H1 (cell line): Measurements from ENCODE around the gene CDT1. TPM values are rescaled to one million over a fixed set of nuclear protein-coding genes. Genes with fewer than 3 reads are reported as not detected.

Source experiments
- CTCF ChIA-PET: fragments of 300-600 bp; sonication (Branson Sonifier 250); formaldehyde crosslinking; loops from one replicate; lab custom pipeline; 2021; ENCODE audit not compliant: partially characterized antibody; lab: Charles Lee
- POLR2A ChIA-PET: fragments of 300-600 bp; sonication (Branson Sonifier 250); formaldehyde crosslinking; loops from one replicate; lab custom pipeline; 2021; ENCODE audit warnings: inconsistent platforms; ENCODE audit not compliant: partially characterized antibody; lab: Charles Lee
- DNase-seq, 2 experiments: peaks; one replicate each; pipeline versions ENCODE4 v3.0.0 to v3.0.0-alpha.2; 2010 to 2022; ENCODE audit warnings: low spot score in 2 of 2, low read depth in 1 of 2, mixed read lengths in 1 of 2
- FAIRE-seq: peaks from 2 replicates; lab custom pipeline; 2011; peaks lifted over from hg19 to GRCh38; lab: Jason Lieb, UNC
- H2AFZ ChIP-seq: 2 replicates; pipeline ENCODE4 v1.8.1; 2012; ENCODE audit warnings: low read length, inconsistent platforms
- H2AK5ac ChIP-seq: 2 replicates; pipeline ENCODE4 v1.6.1; 2013; ENCODE audit warnings: low read depth, low read length
- H2BK120ac ChIP-seq: replicated peaks from 2 replicates; pipeline ENCODE3; 2013; ENCODE audit warnings: low read depth, low read length, inconsistent platforms
- H2BK12ac ChIP-seq: 2 replicates; pipeline ENCODE4 v1.6.1; 2013; ENCODE audit warnings: low read depth, low read length
- H2BK15ac ChIP-seq: 2 replicates; pipeline ENCODE4 v1.6.1; 2013; ENCODE audit warnings: low read length
- H2BK20ac ChIP-seq: 2 replicates; pipeline ENCODE4 v1.6.1; 2013; ENCODE audit warnings: low read length
- H2BK5ac ChIP-seq: 2 replicates; pipeline ENCODE4 v1.6.1; 2013; ENCODE audit warnings: low read depth, low read length
- H3K14ac ChIP-seq: 2 replicates; pipeline ENCODE4 v1.6.1; 2013; ENCODE audit warnings: inconsistent platforms; ENCODE audit not compliant: insufficient read length
- H3K18ac ChIP-seq: 2 replicates; pipeline ENCODE4 v1.6.1; 2013; ENCODE audit warnings: low read length; ENCODE audit errors: extremely low read depth
- H3K23ac ChIP-seq: 2 replicates; pipeline ENCODE4 v1.6.1; 2013; ENCODE audit warnings: inconsistent platforms; ENCODE audit not compliant: insufficient read length
- H3K23me2 ChIP-seq: 2 replicates; pipeline ENCODE4 v1.6.1; 2013; ENCODE audit warnings: low read depth, low read length
- H3K27ac ChIP-seq: 2 replicates; pipeline ENCODE4 v1.6.1; 2011; ENCODE audit warnings: low read depth, low read length, inconsistent platforms
- H3K27me3 ChIP-seq, 4 experiments: replicated peaks in 1 of 4; 1 replicate in 1 of 4; 2 replicates in 3 of 4; pipeline versions ENCODE4 v1.6.1 to v1.8.1; 2011 to 2013; ENCODE audit warnings: low read length in 3 of 4, mild to moderate bottlenecking in 3 of 4, inconsistent platforms in 2 of 4, mixed read lengths in 2 of 4, moderate library complexity in 1 of 4; ENCODE audit not compliant: control insufficient read depth in 3 of 4, insufficient read depth in 3 of 4; ENCODE audit errors: extremely low read depth in 1 of 4
- H3K36me3 ChIP-seq, 4 experiments: 2 replicates each; pipeline versions ENCODE4 v1.6.1 to v1.8.1; 2011 to 2013; ENCODE audit warnings: mild to moderate bottlenecking in 4 of 4, low read length in 3 of 4, moderate library complexity in 2 of 4, control low read depth in 1 of 4, inconsistent platforms in 1 of 4; ENCODE audit not compliant: insufficient read depth in 4 of 4, control insufficient read depth in 2 of 4
- H3K4ac ChIP-seq: replicated peaks from 2 replicates; pipeline ENCODE3; 2013; ENCODE audit warnings: low read length, low read depth, mixed read lengths, inconsistent platforms; ENCODE audit not compliant: insufficient read length
- H3K4me1 ChIP-seq, 4 experiments: replicated peaks in 1 of 4; 1 replicate in 1 of 4; 2 replicates in 3 of 4; pipeline versions ENCODE4 v1.6.1 to v1.8.1; 2011 to 2013; ENCODE audit warnings: low read length in 3 of 4, inconsistent platforms in 2 of 4, mixed read lengths in 1 of 4; ENCODE audit not compliant: insufficient read depth in 4 of 4, control insufficient read depth in 3 of 4
- H3K4me2 ChIP-seq, 2 experiments: 2 replicates each; pipeline versions ENCODE4 v1.6.1 to v1.8.1; 2011 to 2013; ENCODE audit warnings: low read depth in 2 of 2, low read length in 2 of 2, control low read depth in 1 of 2, inconsistent platforms in 1 of 2, mild to moderate bottlenecking in 1 of 2; ENCODE audit not compliant: insufficient read depth in 1 of 2
- H3K4me3 ChIP-seq, 4 experiments: fragments of 200-600, 300-600 bp in 1 of 4; sonication (generic), shearing (Covaris generic), sonication (Bioruptor Twin) in 1 of 4; 2 replicates each; pipeline versions ENCODE4 v1.5.1 to v1.8.1; 2011 to 2016; ENCODE audit warnings: low read length in 4 of 4, low read depth in 3 of 4, control low read depth in 2 of 4, inconsistent platforms in 2 of 4, mild to moderate bottlenecking in 2 of 4, mixed read lengths in 1 of 4, moderate library complexity in 1 of 4; ENCODE audit not compliant: insufficient read depth in 2 of 4; ENCODE audit errors: extremely low read depth in 1 of 4
- H3K56ac ChIP-seq: replicated peaks from 2 replicates; pipeline ENCODE3; 2013; ENCODE audit warnings: low read depth, mild to moderate bottlenecking, mixed read lengths, low read length, inconsistent platforms; ENCODE audit not compliant: insufficient read length
- H3K79me1 ChIP-seq: 2 replicates; pipeline ENCODE4 v1.6.1; 2013; ENCODE audit warnings: low read depth, low read length, control low read depth
- H3K79me2 ChIP-seq, 2 experiments: 2 replicates each; pipeline versions ENCODE4 v1.6.1 to v1.8.1; 2012 to 2013; ENCODE audit warnings: low read length in 2 of 2, mild to moderate bottlenecking in 2 of 2, inconsistent platforms in 1 of 2; ENCODE audit not compliant: insufficient read depth in 2 of 2, control insufficient read depth in 1 of 2
- H3K9ac ChIP-seq, 4 experiments: replicated peaks in 1 of 4; 1 replicate in 1 of 4; 2 replicates in 3 of 4; pipeline versions ENCODE4 v1.6.1 to v1.8.1; 2011 to 2013; ENCODE audit warnings: low read depth in 3 of 4, low read length in 3 of 4, control low read depth in 2 of 4, mild to moderate bottlenecking in 2 of 4, moderate library complexity in 2 of 4, inconsistent platforms in 1 of 4; ENCODE audit errors: extremely low read depth in 1 of 4
- H3K9me3 ChIP-seq, 2 experiments: 2 replicates each; pipeline versions ENCODE4 v1.6.1 to v1.8.1; 2012 to 2013; ENCODE audit warnings: mild to moderate bottlenecking in 2 of 2, moderate library complexity in 2 of 2, control low read depth in 1 of 2, inconsistent platforms in 1 of 2, low read depth in 1 of 2, low read length in 1 of 2, mixed read lengths in 1 of 2; ENCODE audit not compliant: insufficient read depth in 2 of 2
- H4K20me1 ChIP-seq, 2 experiments: replicated peaks in 1 of 2; 2 replicates each; pipeline versions ENCODE3 to v1.8.1; 2011 to 2013; ENCODE audit warnings: inconsistent platforms in 2 of 2, low read length in 2 of 2, mild to moderate bottlenecking in 1 of 2; ENCODE audit not compliant: insufficient read depth in 2 of 2, control insufficient read depth in 1 of 2
- H4K5ac ChIP-seq: 2 replicates; pipeline ENCODE4 v1.6.1; 2013; ENCODE audit warnings: low read length, low read depth, mixed read lengths, inconsistent platforms; ENCODE audit not compliant: insufficient read length
- H4K8ac ChIP-seq: 2 replicates; pipeline ENCODE4 v1.8.0; 2013; ENCODE audit warnings: mild to moderate bottlenecking, moderate library complexity, low read length, inconsistent platforms; ENCODE audit not compliant: insufficient read depth; ENCODE audit errors: extremely low read depth
- H4K91ac ChIP-seq: replicated peaks from 2 replicates; pipeline ENCODE3; 2013; ENCODE audit warnings: low read length, mixed read lengths, inconsistent platforms; ENCODE audit not compliant: insufficient read length
- CTBP2 ChIP-seq: IDR thresholded peaks from 2 replicates; pipeline ENCODE4 v1.7.0; 2011; ENCODE audit warnings: borderline replicate concordance, mild to moderate bottlenecking, moderate library complexity, mixed read lengths, low read length; ENCODE audit not compliant: insufficient read depth, insufficient read length
- KDM4A ChIP-seq: IDR thresholded peaks from one replicate; pipeline ENCODE4 v1.7.1; 2012; ENCODE audit warnings: low read depth, mild to moderate bottlenecking, moderate library complexity, low read length, inconsistent platforms; ENCODE audit not compliant: severe bottlenecking
- POLR2A ChIP-seq, 2 experiments: IDR thresholded peaks; 1 replicate in 1 of 2; 2 replicates in 1 of 2; pipeline ENCODE4 v1.6.1; 2011; ENCODE audit warnings: low read depth in 2 of 2, low read length in 2 of 2, mild to moderate bottlenecking in 2 of 2; ENCODE audit errors: control extremely low read depth in 1 of 2
- POLR2AphosphoS5 ChIP-seq: IDR thresholded peaks from 2 replicates; pipeline ENCODE4 v1.6.1; 2011; ENCODE audit warnings: low read depth, low read length
- SIN3A ChIP-seq, 2 experiments: IDR thresholded peaks in 1 of 2; conservative IDR thresholded peaks in 1 of 2; 2 replicates each; pipeline ENCODE4 v1.6.1; 2011 to 2012; ENCODE audit warnings: low read length in 2 of 2, improper control_type of control experiment in 1 of 2, low read depth in 1 of 2, mild to moderate bottlenecking in 1 of 2
- WGBS, 2 experiments: shearing (Covaris generic) in 1 of 2; methylation state at CpG; one replicate each; pipeline versions ENCODE4 v1.1.6 to v1.1.7; 2013 to 2015; ENCODE audit warnings: low lambda C conversion rate in 2 of 2, mixed read lengths in 2 of 2, inconsistent platforms in 1 of 2, low coverage in 1 of 2, missing lambda C conversion rate in 1 of 2; ENCODE audit not compliant: insufficient replicate concordance in 2 of 2, insufficient coverage in 1 of 2, insufficient read length in 1 of 2; ENCODE audit errors: extremely low coverage in 1 of 2, missing lambda C conversion rate in 1 of 2; 5-methylcytosine and 5-hydroxymethylcytosine counted together
- polyA plus RNA-seq, 7 experiments: library from polyadenylated mRNA; depleted of rRNA in 3 of 7; stranded (reverse) in 5 of 7; unstranded in 2 of 7; fragments of >200 nt in 5 of 7; fragments of 200-250 nt in 2 of 7; gene quantifications; 1 replicate in 5 of 7; 2 replicates in 1 of 7; 4 replicates in 1 of 7; pipeline versions ENCODE4 v1.2.1 to v1.2.3, GENCODE V29; 2011 to 2013; ENCODE audit warnings: missing spikeins in 2 of 7, mixed read lengths in 2 of 7
- total RNA-seq: library from RNA; stranded (reverse); fragmentation: NEBNext Ultra II Directional; extraction: Animal tissue kit (Norgen Biotek cat#: 25700); gene quantifications from 2 replicates; pipeline ENCODE4 v1.2.1, GENCODE V29; 2021
- TF ChIP-seq, protein P1 (sequence below), 3 experiments: IDR thresholded peaks; 1 replicate in 2 of 3; 2 replicates in 1 of 3; pipeline versions ENCODE4 v1.5.1 to v1.6.1; 2011; ENCODE audit warnings: low read length in 3 of 3, mild to moderate bottlenecking in 3 of 3, inconsistent platforms in 2 of 3, low read depth in 1 of 3, moderate library complexity in 1 of 3; ENCODE audit not compliant: insufficient read depth in 1 of 3; ENCODE audit errors: control extremely low read depth in 1 of 3

CDT1 gene
- total and polyA plus RNA-seq, 2 of the 8 experiments (the other 6 are each of a cell fraction or from before 2014, with no cell fraction given): 76.7 to 95.4 TPM

DNA sequence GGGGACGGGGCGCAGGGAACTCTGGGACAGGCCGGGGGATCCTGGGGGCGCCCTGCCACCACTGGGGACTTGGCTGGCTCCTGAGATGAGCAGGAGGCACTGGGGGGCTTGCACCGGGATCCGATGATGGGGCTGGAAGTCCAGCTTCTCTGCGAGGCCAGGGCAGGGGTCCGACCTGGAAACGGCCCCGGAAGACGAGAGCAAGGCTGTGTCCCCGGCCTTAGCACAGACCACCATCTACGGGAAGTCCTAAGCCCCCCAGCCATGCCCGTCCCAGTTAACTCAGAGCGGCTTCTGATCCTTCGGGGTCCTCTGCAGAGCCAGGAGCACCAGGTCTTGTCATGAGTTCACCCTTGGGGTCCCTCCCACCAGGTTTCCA, 573 bp downstream of the CDT1 start:
- no peak overlapping the region for H2AK5ac ChIP-seq
- no peak overlapping the region for H3K56ac ChIP-seq
- no peak overlapping the region for H3K14ac ChIP-seq
- H3K23ac ChIP-seq: no peak overlapping the region
- no peaks in the 10 kb centered on the region for H3K27me3 ChIP-seq
- H3K18ac ChIP-seq: peak overlapping the region; percentile 60
- peak overlapping the region; percentile 59 to 84 (median 80) for H3K4me3 ChIP-seq
- no peak overlapping the region for H2BK120ac ChIP-seq
- peak overlapping the region; percentile 87 to 95 for H3K4me2 ChIP-seq
- no peak overlapping the region for H2BK12ac ChIP-seq
- no peaks in the 10 kb centered on the region for H3K9me3 ChIP-seq
- H3K36me3 ChIP-seq: peaks cover 30 to 47% (median 40%) of the 10 kb centered on the region in 4 experiments
- H4K91ac ChIP-seq: peak overlapping the region; percentile 73
- peak overlapping the region; percentile 63; the same call in 1 of the 2 replicates for H3K27ac ChIP-seq
- CTCF ChIA-PET: interaction anchor here (1.5 to 1.8 kb wide), 2 partner anchors 9 to 12 kb away, joined by 3 to 6 read pairs; no protein-coding TSS in a partner anchor
- H4K20me1 ChIP-seq: peaks cover 21 to 32% of the 10 kb centered on the region in 2 experiments
- no peak overlapping the region for H2BK20ac ChIP-seq
- peaks cover 0 to 16% of the 10 kb centered on the region in 2 experiments; a peak in 2 of 4 replicates for H3K79me2 ChIP-seq
- no peak overlapping the region for H2BK15ac ChIP-seq
- no peak overlapping the region for H4K5ac ChIP-seq
- no peak for FAIRE-seq
- 10% methylated on average over 10 of the region's 16 CpGs; no CpG with 5 or more reads in 1 of the 2 experiments for WGBS, 2 experiments
- peaks cover 7% of the 10 kb centered on the region; the same call in 1 of the 2 replicates for H3K23me2 ChIP-seq
- no peak overlapping the region for H2AFZ ChIP-seq
- H4K8ac ChIP-seq: no peak overlapping the region; the same call in 1 of the 2 replicates
- H3K4me1 ChIP-seq: peaks cover 0 to 12% (median 9%) of the 10 kb centered on the region in 4 experiments; a peak in 5 of 7 replicates
- no peak overlapping the region; the same call in 1 of the 2 replicates for H2BK5ac ChIP-seq
- POLR2A ChIA-PET: interaction anchor here (0.7 to 1.5 kb wide), 7 partner anchors 15 to 69 kb away, joined by 3 to 5 read pairs (median 3); no protein-coding TSS in a partner anchor
- peaks cover 12% of the 10 kb centered on the region for H3K79me1 ChIP-seq
- DNase-seq: no peak
- no peak overlapping the region for H3K4ac ChIP-seq
- peak overlapping the region; percentile 66 to 88 (median 80) for H3K9ac ChIP-seq
- TF ChIP-seq, protein P1, sequence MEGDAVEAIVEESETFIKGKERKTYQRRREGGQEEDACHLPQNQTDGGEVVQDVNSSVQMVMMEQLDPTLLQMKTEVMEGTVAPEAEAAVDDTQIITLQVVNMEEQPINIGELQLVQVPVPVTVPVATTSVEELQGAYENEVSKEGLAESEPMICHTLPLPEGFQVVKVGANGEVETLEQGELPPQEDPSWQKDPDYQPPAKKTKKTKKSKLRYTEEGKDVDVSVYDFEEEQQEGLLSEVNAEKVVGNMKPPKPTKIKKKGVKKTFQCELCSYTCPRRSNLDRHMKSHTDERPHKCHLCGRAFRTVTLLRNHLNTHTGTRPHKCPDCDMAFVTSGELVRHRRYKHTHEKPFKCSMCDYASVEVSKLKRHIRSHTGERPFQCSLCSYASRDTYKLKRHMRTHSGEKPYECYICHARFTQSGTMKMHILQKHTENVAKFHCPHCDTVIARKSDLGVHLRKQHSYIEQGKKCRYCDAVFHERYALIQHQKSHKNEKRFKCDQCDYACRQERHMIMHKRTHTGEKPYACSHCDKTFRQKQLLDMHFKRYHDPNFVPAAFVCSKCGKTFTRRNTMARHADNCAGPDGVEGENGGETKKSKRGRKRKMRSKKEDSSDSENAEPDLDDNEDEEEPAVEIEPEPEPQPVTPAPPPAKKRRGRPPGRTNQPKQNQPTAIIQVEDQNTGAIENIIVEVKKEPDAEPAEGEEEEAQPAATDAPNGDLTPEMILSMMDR (IDR thresholded peaks at IDR 0.05; ENCODE audit: control extremely low read depth in 1 of 3, insufficient read depth in 1 of 3, low read depth in 1 of 3, low read length in 3 of 3): no peak
- TF ChIP-seq SIN3A (conservative IDR thresholded peaks at IDR 0.05 in 1 of 2, IDR thresholded peaks at IDR 0.05 in 1 of 2; ENCODE audit: low read depth in 1 of 2, low read length in 2 of 2) (peak in 1 of 2 experiments; percentile 7; a peak in 1 of 4 replicates), POLR2A (IDR thresholded peaks at IDR 0.05; ENCODE audit: control extremely low read depth in 1 of 2, low read depth in 2 of 2, low read length in 2 of 2) (peak in 1 of 2 experiments; percentile 61; a peak in 1 of 3 replicates), KDM4A (no peak), CTBP2 (no peak), POLR2AphosphoS5 (peak; percentile 43; the same call in 1 of the 2 replicates)
